ENCODE data around the gene USP3. TPM values are rescaled to one million over a fixed set of nuclear protein-coding genes. Genes with fewer than 3 reads are reported as not detected.
A peak's percentile ranks its signal among the peaks of the same experiment; 100 is the strongest.

The USP3 gene
- total and polyA plus RNA-seq, 10 of the 15 experiments (the other 5 are each of a cell fraction or from before 2014, with no cell fraction given): 23.8 to 64.5 (median 50.3) TPM

- TF ChIP-seq, protein P1, sequence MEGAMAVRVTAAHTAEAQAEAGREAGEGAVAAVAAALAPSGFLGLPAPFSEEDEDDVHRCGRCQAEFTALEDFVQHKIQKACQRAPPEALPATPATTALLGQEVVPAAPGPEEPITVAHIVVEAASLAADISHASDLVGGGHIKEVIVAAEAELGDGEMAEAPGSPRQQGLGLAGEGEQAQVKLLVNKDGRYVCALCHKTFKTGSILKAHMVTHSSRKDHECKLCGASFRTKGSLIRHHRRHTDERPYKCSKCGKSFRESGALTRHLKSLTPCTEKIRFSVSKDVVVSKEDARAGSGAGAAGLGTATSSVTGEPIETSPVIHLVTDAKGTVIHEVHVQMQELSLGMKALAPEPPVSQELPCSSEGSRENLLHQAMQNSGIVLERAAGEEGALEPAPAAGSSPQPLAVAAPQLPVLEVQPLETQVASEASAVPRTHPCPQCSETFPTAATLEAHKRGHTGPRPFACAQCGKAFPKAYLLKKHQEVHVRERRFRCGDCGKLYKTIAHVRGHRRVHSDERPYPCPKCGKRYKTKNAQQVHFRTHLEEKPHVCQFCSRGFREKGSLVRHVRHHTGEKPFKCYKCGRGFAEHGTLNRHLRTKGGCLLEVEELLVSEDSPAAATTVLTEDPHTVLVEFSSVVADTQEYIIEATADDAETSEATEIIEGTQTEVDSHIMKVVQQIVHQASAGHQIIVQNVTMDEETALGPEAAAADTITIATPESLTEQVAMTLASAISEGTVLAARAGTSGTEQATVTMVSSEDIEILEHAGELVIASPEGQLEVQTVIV (IDR thresholded peaks at IDR 0.05; ENCODE audit: borderline replicate concordance, partially characterized antibody): no peak
- TF ChIP-seq, protein P2, sequence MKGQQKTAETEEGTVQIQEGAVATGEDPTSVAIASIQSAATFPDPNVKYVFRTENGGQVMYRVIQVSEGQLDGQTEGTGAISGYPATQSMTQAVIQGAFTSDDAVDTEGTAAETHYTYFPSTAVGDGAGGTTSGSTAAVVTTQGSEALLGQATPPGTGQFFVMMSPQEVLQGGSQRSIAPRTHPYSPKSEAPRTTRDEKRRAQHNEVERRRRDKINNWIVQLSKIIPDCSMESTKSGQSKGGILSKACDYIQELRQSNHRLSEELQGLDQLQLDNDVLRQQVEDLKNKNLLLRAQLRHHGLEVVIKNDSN (IDR thresholded peaks at IDR 0.05; ENCODE audit: borderline replicate concordance, extremely low read length, insufficient read depth, low read depth, low read length): peak; percentile 72
- no peak for TF ChIP-seq YY1 (IDR thresholded peaks at IDR 0.05; ENCODE audit: low read depth, low read length)
- TF ChIP-seq ETV6 (conservative IDR thresholded peaks at IDR 0.05 in 1 of 2, IDR thresholded peaks at IDR 0.05 in 1 of 2; ENCODE audit: borderline replicate concordance in 1 of 2, low read depth in 1 of 2): peak in 1 of 2 experiments; percentile 10; a peak in 2 of 4 replicates
- TF ChIP-seq, protein P3, sequence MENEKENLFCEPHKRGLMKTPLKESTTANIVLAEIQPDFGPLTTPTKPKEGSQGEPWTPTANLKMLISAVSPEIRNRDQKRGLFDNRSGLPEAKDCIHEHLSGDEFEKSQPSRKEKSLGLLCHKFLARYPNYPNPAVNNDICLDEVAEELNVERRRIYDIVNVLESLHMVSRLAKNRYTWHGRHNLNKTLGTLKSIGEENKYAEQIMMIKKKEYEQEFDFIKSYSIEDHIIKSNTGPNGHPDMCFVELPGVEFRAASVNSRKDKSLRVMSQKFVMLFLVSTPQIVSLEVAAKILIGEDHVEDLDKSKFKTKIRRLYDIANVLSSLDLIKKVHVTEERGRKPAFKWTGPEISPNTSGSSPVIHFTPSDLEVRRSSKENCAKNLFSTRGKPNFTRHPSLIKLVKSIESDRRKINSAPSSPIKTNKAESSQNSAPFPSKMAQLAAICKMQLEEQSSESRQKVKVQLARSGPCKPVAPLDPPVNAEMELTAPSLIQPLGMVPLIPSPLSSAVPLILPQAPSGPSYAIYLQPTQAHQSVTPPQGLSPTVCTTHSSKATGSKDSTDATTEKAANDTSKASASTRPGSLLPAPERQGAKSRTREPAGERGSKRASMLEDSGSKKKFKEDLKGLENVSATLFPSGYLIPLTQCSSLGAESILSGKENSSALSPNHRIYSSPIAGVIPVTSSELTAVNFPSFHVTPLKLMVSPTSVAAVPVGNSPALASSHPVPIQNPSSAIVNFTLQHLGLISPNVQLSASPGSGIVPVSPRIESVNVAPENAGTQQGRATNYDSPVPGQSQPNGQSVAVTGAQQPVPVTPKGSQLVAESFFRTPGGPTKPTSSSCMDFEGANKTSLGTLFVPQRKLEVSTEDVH (IDR thresholded peaks at IDR 0.05; ENCODE audit: low read depth, partially characterized antibody): no peak
- no peak for TF ChIP-seq STAT1 (conservative IDR thresholded peaks at IDR 0.05)
- no peak for TF ChIP-seq RELA (IDR thresholded peaks at IDR 0.05; ENCODE audit: borderline replicate concordance, partially characterized antibody)
- no peak for TF ChIP-seq PKNOX1 (IDR thresholded peaks at IDR 0.05)
- TF ChIP-seq RAD51 (IDR thresholded peaks at IDR 0.05): peak; percentile 42; the same call in 1 of the 2 replicates
- TF ChIP-seq CHD1 (IDR thresholded peaks at IDR 0.05; ENCODE audit: low read depth, low read length): peak; percentile 26
- 0 out of 2 replicates have a peak, but pooled peaks have one; percentile 18 for TF ChIP-seq PAX5 (IDR thresholded peaks at IDR 0.05; ENCODE audit: borderline replicate concordance, low read depth, low read length)
- no peak for TF ChIP-seq RUNX3 (IDR thresholded peaks at IDR 0.05; ENCODE audit: low read length)
- TF ChIP-seq SIN3A (IDR thresholded peaks at IDR 0.05; ENCODE audit: low read depth, low read length): 0 out of 2 replicates have a peak, but pooled peaks have one; percentile 17
- TF ChIP-seq BHLHE40 (IDR thresholded peaks at IDR 0.05; ENCODE audit: borderline replicate concordance in 1 of 2, low read depth in 2 of 2, low read length in 1 of 2): peak in 1 of 2 experiments; percentile 70; a peak in 2 of 4 replicates
- 0 out of 2 replicates have a peak, but pooled peaks have one; percentile 37 for TF ChIP-seq ZNF207 (IDR thresholded peaks at IDR 0.05; ENCODE audit: borderline replicate concordance)
- TF ChIP-seq RB1 (IDR thresholded peaks at IDR 0.05; ENCODE audit: borderline replicate concordance): no peak
- peak; percentile 89 for TF ChIP-seq MXI1 (IDR thresholded peaks at IDR 0.05; ENCODE audit: low read depth, low read length)
These were observed 600 bp upstream of the USP3 start (continued) for GRCh38 chr15:63503739-63504246.
